SU-DHL-6 (cell line): ENCODE data around the gene GLDN.

ENCODE experiments used
- H2AFZ ChIP-seq: fragments of 200-600 bp; sonication (generic); 2 replicates; pipeline ENCODE4 v1.6.1; 2014; ENCODE audit warnings: low read depth, mild to moderate bottlenecking, moderate library complexity, mixed read lengths, antibody characterized with exemption, low read length; ENCODE audit not compliant: severe bottlenecking
- H3F3A ChIP-seq: fragments of 200-600 bp; shearing (Covaris generic); 2 replicates; pipeline ENCODE4 v1.6.0; 2016; ENCODE audit warnings: antibody characterized with exemption, mild to moderate bottlenecking; ENCODE audit not compliant: insufficient read depth
- H3K27ac ChIP-seq: fragments of 200-600 bp; sonication (generic); 2 replicates; pipeline ENCODE4 v1.5.1; 2016; ENCODE audit warnings: low read depth, mild to moderate bottlenecking, low read length, moderate library complexity, mixed read lengths
- H3K27me3 ChIP-seq: fragments of 200-600 bp; sonication (generic), shearing (Covaris generic); 2 replicates; pipeline ENCODE4 v1.6.0; 2014; ENCODE audit warnings: mild to moderate bottlenecking, low read length
- H3K36me3 ChIP-seq: fragments of 200-600 bp; sonication (generic); 2 replicates; pipeline ENCODE4 v1.6.1; 2014; ENCODE audit warnings: mild to moderate bottlenecking, low read length, mixed read lengths
- H3K4me2 ChIP-seq: fragments of 300-600, 200-600 bp; shearing (Covaris generic), sonication (generic); 2 replicates; pipeline ENCODE4 v1.6.0; 2014; ENCODE audit warnings: low read length, low read depth, mild to moderate bottlenecking; ENCODE audit not compliant: poor library complexity, severe bottlenecking
- H3K4me3 ChIP-seq: fragments of 200-600 bp; sonication (generic); 2 replicates; pipeline ENCODE4 v1.5.1; 2014; ENCODE audit warnings: antibody characterized with exemption, low read length, mild to moderate bottlenecking, mixed read lengths; ENCODE audit not compliant: insufficient read depth, poor library complexity, severe bottlenecking
- H3K79me2 ChIP-seq: fragments of 200-600 bp; sonication (generic); 2 replicates; pipeline ENCODE4 v1.6.1; 2014; ENCODE audit warnings: mild to moderate bottlenecking, low read length, moderate library complexity; ENCODE audit not compliant: insufficient read depth
- H3K9ac ChIP-seq: fragments of 200-600 bp; sonication (generic); 2 replicates; pipeline ENCODE4 v1.7.0; 2014; ENCODE audit warnings: mild to moderate bottlenecking, low read length
- H3K9me2 ChIP-seq: fragments of 200-600 bp; sonication (generic); replicated peaks from 2 replicates; pipeline ENCODE4 v1.6.1; 2014; ENCODE audit warnings: low read length; ENCODE audit not compliant: insufficient read depth
- H3K9me3 ChIP-seq: fragments of 200-600 bp; sonication (generic); 2 replicates; pipeline ENCODE4 v1.6.1; 2014; ENCODE audit warnings: low read length, mixed read lengths; ENCODE audit not compliant: insufficient read depth
- H4K20me1 ChIP-seq: fragments of 200-600 bp; sonication (generic); 2 replicates; pipeline ENCODE4 v1.6.1; 2014; ENCODE audit warnings: low read depth, mild to moderate bottlenecking, antibody characterized with exemption, low read length, moderate library complexity, mixed read lengths
- EZH2phosphoT487 ChIP-seq: fragments of 200-600 bp; sonication (generic), shearing (Covaris generic); conservative IDR thresholded peaks from 2 replicates; pipeline ENCODE4 v1.6.1; 2018; ENCODE audit warnings: mild to moderate bottlenecking, antibody characterized with exemption, low read length, moderate library complexity, mixed read lengths
- TF ChIP-seq, protein P1 (sequence below): fragments of 200-600 bp; sonication (generic); IDR thresholded peaks from one replicate; pipeline ENCODE4 v1.5.1; 2017; ENCODE audit warnings: antibody characterized with exemption, mild to moderate bottlenecking, low read length, moderate library complexity; ENCODE audit not compliant: insufficient read depth, poor library complexity, severe bottlenecking

GLDN gene

DNA sequence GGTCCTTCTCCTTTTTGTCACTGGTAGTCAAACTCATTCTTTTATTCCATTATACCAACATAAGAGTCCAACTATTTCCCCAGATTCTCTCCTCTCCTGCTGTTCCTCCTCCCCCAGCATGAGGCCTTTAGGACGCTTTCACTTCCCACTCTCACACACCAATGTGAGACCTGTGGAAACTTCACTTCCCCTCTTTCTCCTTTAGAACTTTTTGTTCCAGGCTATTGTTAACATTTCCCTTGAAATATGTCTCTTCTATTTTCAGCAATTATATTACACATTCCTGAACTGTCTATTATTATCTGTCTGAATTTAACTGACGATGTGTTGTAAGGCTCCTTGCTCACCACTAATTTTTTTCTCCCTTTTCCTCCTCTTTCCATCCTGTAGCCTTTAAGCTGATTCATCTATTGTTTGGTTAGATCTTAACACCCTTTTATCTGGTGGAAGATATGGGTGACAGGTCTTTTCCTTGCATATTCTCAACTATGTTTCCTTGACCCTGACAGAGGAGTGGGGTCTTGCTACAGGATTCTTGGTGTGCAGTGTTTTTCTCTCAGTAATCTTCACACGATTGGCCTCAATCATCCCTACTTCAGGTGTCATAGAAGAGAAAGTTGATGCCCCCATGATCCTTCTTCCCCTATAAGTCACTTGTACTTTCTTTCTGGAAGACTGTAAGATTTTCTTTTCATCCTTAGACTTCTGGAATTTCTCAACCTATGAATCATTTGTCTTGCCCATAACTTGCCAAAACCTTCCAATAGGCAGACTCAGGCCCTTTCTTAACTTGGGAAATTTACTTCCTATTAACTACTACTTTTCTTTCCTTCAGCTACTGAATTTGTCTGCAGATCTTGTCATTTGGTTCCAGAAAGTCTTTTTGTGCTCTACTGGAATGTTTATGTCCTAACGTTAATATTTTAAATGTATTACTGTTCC, 9.0 kb upstream of the GLDN start:
- Histone ChIP-seq H3F3A (no peaks in the 10 kb centered on the region), H2AFZ (no peak overlapping the region), H3K9me2 (no peaks in the 10 kb centered on the region), H3K79me2 (no peaks in the 10 kb centered on the region), H3K27ac (no peak overlapping the region), H3K36me3 (no peaks in the 10 kb centered on the region), H3K4me3 (no peak overlapping the region), H3K27me3 (no peaks in the 10 kb centered on the region), H3K9me3 (no peaks in the 10 kb centered on the region), H3K4me2 (no peak overlapping the region), H4K20me1 (no peaks in the 10 kb centered on the region), H3K9ac (no peak overlapping the region)
- TF ChIP-seq EZH2phosphoT487, result no peak
- TF ChIP-seq, protein P1, sequence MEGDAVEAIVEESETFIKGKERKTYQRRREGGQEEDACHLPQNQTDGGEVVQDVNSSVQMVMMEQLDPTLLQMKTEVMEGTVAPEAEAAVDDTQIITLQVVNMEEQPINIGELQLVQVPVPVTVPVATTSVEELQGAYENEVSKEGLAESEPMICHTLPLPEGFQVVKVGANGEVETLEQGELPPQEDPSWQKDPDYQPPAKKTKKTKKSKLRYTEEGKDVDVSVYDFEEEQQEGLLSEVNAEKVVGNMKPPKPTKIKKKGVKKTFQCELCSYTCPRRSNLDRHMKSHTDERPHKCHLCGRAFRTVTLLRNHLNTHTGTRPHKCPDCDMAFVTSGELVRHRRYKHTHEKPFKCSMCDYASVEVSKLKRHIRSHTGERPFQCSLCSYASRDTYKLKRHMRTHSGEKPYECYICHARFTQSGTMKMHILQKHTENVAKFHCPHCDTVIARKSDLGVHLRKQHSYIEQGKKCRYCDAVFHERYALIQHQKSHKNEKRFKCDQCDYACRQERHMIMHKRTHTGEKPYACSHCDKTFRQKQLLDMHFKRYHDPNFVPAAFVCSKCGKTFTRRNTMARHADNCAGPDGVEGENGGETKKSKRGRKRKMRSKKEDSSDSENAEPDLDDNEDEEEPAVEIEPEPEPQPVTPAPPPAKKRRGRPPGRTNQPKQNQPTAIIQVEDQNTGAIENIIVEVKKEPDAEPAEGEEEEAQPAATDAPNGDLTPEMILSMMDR, result no peak

DNA sequence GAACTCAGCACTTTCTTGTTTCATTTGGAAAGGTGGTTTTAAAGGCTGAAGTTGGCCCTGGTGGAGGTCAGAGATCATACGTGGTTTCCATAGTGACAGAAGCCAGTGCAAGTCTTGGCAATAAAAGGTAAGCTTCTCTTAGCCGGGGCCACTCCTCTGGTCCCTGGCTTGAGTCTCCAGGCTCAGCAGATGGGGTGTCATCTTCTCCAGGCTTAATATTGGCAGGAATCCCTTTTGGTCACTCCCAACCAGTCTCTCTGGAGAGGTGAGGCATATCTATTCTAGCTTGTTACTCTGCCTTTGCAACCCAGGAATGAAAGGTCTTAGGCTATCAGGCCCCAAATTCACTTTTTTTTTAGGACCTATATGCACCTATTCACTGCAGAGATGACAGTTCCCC, 7.9 kb upstream of the GLDN start:
- no peaks in the 10 kb centered on the region for H3K9me3 ChIP-seq
- H4K20me1 ChIP-seq, result no peaks in the 10 kb centered on the region
- TF ChIP-seq, protein P1, result no peak
- no peak for TF ChIP-seq EZH2phosphoT487
- no peak overlapping the region for H3K4me2 ChIP-seq
- no peaks in the 10 kb centered on the region for H3K9me2 ChIP-seq
- H3K27ac ChIP-seq, result no peak overlapping the region
- H3K79me2 ChIP-seq, result no peaks in the 10 kb centered on the region
- no peaks in the 10 kb centered on the region for H3F3A ChIP-seq
- no peak overlapping the region for H2AFZ ChIP-seq
- no peak overlapping the region for H3K4me3 ChIP-seq
- no peaks in the 10 kb centered on the region for H3K36me3 ChIP-seq
- H3K27me3 ChIP-seq, result no peaks in the 10 kb centered on the region
- H3K9ac ChIP-seq, result no peak overlapping the region

- Histone ChIP-seq H3F3A (no peaks in the 10 kb centered on the region), H3K27ac (no peak overlapping the region), H4K20me1 (no peaks in the 10 kb centered on the region), H3K9ac (no peak overlapping the region), H3K79me2 (no peaks in the 10 kb centered on the region), H3K9me3 (no peaks in the 10 kb centered on the region), H2AFZ (no peak overlapping the region), H3K4me3 (no peak overlapping the region), H3K36me3 (no peaks in the 10 kb centered on the region), H3K9me2 (no peaks in the 10 kb centered on the region), H3K27me3 (no peaks in the 10 kb centered on the region), H3K4me2 (no peak overlapping the region)
- no peak for TF ChIP-seq EZH2phosphoT487
These were observed 7.4 kb upstream of the GLDN start for GRCh38 chr15:51334011-51334451.

GRCh38 chr15:51335087-51335486, 6.4 kb upstream of the GLDN start:
- H3K27ac ChIP-seq, result no peak overlapping the region
- H3K36me3 ChIP-seq, result no peaks in the 10 kb centered on the region
- no peaks in the 10 kb centered on the region for H4K20me1 ChIP-seq
- H3K79me2 ChIP-seq, result no peaks in the 10 kb centered on the region
- no peak overlapping the region for H3K4me2 ChIP-seq
- H3K9me3 ChIP-seq, result no peaks in the 10 kb centered on the region
- H3K27me3 ChIP-seq, result no peaks in the 10 kb centered on the region
- no peak overlapping the region for H3K4me3 ChIP-seq
- H3K9ac ChIP-seq, result no peak overlapping the region
- H2AFZ ChIP-seq, result no peak overlapping the region
- TF ChIP-seq, protein P1, result no peak
- no peak for TF ChIP-seq EZH2phosphoT487
- H3K9me2 ChIP-seq, result no peaks in the 10 kb centered on the region
- H3F3A ChIP-seq, result no peaks in the 10 kb centered on the region
